Lower leg skin (tissue), 4 donors: Measurements from ENCODE around the gene PKD2L1. TPM values are rescaled to one million over a fixed set of nuclear protein-coding genes. Genes with fewer than 3 reads are reported as not detected.

Source experiments
- DNase-seq, 2 donors: peaks; one replicate each; pipeline ENCODE4 v3.0.0-alpha.2; 2019; ENCODE audit warnings: low spot score in 2 of 2
- H3K4me3 ChIP-seq: fragments of 200-600 bp; sonication (generic); 2 replicates; pipeline ENCODE4 v1.5.1; 2017; ENCODE audit warnings: mild to moderate bottlenecking, low read depth; ENCODE audit not compliant: poor library complexity, severe bottlenecking
- POLR2A ChIP-seq, 2 donors: fragments of 450-650 bp; IDR thresholded peaks; one replicate each; pipeline ENCODE4 v1.6.1; 2016 to 2017; ENCODE audit warnings: antibody characterized with exemption in 2 of 2, mild to moderate bottlenecking in 1 of 2, moderate library complexity in 1 of 2
- WGBS, 2 donors: methylation state at CpG; one replicate each; pipeline ENCODE4 v1.1.5; 2018; 5-methylcytosine and 5-hydroxymethylcytosine counted together
- intact Hi-C: fragments of 100-400 bp; cut with DNase I; formaldehyde crosslinking; loops from one replicate; pipeline ENCODE4 v1.15.0; 2023; ENCODE audit warnings: low total_unique reads
- total RNA-seq, 4 donors: library from RNA; depleted of rRNA; stranded (reverse); fragments of >200 nt; gene quantifications; one replicate each; pipeline ENCODE4 v1.1.0, GENCODE V29; 2016
- TF ChIP-seq, protein P1 (sequence below), 3 donors: fragments of 450-650 bp; IDR thresholded peaks; one replicate each; pipeline ENCODE4 v1.5.1; 2016; ENCODE audit warnings: antibody characterized with exemption in 3 of 3, mild to moderate bottlenecking in 3 of 3, moderate library complexity in 2 of 3

PKD2L1 gene
- total RNA-seq, 4 donors from 2014 or later = not detected

DNA sequence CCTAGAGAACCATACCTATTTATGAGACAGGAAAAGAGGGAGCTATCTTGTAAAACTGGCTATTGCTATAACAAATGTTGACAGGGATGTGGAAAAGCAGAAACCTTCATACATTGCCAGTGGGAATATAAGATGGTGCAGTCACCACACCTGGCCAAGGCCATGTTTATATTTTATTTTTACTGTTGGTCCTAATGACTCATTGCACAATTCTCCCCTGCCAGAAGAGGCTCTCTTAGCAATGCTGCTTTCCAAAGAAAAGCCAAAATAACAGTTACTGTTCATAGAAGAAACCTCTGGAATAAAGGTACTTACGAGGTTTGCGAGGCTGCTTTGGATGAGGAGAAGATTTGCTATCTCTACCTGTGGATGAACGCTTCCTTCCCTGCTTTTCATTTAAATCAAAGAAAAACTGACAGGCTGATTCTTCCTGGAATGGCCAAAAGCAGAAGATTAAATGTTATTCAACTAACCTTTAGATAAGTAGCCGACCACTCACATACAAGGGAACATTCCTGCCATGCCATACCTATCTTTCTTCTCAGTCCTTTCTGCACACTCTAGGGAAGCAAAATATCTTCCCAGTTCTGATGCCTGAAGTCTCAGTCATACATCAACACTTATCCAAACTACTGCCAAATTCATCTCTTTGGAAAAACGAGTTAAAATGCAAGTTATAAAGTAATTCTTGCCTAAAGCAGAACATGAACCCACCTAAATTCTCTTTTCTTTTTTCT lies 84.4 kb downstream of the PKD2L1 start:
- 94 to 96% methylated on average over 5 of the region's 5 CpGs for WGBS, 2 donors
- intact Hi-C loops = no loop called here
- DNase-seq = no peak
- H3K4me3 ChIP-seq = no peak overlapping the region
- TF ChIP-seq, protein P1, sequence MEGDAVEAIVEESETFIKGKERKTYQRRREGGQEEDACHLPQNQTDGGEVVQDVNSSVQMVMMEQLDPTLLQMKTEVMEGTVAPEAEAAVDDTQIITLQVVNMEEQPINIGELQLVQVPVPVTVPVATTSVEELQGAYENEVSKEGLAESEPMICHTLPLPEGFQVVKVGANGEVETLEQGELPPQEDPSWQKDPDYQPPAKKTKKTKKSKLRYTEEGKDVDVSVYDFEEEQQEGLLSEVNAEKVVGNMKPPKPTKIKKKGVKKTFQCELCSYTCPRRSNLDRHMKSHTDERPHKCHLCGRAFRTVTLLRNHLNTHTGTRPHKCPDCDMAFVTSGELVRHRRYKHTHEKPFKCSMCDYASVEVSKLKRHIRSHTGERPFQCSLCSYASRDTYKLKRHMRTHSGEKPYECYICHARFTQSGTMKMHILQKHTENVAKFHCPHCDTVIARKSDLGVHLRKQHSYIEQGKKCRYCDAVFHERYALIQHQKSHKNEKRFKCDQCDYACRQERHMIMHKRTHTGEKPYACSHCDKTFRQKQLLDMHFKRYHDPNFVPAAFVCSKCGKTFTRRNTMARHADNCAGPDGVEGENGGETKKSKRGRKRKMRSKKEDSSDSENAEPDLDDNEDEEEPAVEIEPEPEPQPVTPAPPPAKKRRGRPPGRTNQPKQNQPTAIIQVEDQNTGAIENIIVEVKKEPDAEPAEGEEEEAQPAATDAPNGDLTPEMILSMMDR (IDR thresholded peaks at IDR 0.05) = no peak
- TF ChIP-seq POLR2A (IDR thresholded peaks at IDR 0.05) = no peak

DNA sequence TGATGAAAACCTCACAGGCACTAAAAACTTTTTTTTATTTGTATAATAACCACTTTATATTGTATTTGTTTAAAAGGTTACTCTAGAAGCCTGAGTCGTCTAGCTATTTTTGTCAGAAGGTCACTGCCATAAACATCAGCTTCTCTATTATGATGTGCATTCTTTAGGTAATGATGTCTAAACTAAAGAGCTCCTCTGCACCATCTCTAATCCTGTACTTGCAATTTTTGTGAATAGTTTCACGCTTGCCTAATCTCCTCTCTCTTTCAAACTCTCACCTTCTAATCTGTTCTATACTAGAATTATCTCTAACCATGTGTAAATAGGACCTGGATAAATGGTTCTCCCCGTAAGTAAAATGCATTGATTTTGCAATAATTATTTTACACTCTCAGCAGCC lies 90.2 kb downstream of the PKD2L1 start:
- TF ChIP-seq, protein P1 (IDR thresholded peaks at IDR 0.05) = no peak
- TF ChIP-seq POLR2A (IDR thresholded peaks at IDR 0.05) = no peak
- intact Hi-C loops = no loop called here
- no peak for DNase-seq
- H3K4me3 ChIP-seq = no peak overlapping the region
- WGBS, 2 donors = 92 to 94% methylated on average over 3 of the region's 3 CpGs

DNA sequence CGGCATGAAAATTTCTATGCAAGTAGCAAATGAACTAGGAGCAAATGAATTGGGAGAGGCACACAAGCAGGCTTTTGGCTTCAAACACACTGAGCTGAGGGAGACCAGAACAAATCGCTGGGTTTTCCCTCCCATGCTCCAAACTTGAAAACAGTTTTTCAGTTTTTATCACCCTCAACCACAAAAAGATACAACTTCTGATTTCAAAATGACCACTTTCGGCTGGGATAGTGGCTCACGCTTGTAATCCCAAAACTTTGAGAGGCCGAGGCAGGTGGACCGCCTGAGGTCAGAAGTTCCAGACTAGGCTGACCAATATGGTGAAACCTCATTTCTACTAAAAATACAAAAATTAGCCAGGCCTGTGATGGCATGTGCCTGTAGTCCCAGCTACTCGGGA lies 91.6 kb downstream of the PKD2L1 start:
- WGBS, 2 donors = 93 to 94% methylated on average over 7 of the region's 7 CpGs
- intact Hi-C loops = no loop called here

More for the DNA sequence above, 91.6 kb downstream of the PKD2L1 start:
- TF ChIP-seq POLR2A (IDR thresholded peaks at IDR 0.05) = no peak
- H3K4me3 ChIP-seq = no peak overlapping the region
- DNase-seq = no peak

Other genes with a start within 250 kb of the PKD2L1 start
- not detected for gene CPN1, start 248.4 kb downstream of the PKD2L1 start, total RNA-seq
- gene ERLIN1, start 144.2 kb downstream of the PKD2L1 start, total RNA-seq = 10 to 100 TPM; 23.0 to 36.9 (median 35.1) TPM
- 10 to 100 TPM; 12.5 to 16.0 (median 13.7) TPM for gene CHUK, start 100.6 kb downstream of the PKD2L1 start, total RNA-seq
- gene CWF19L1, start 62.6 kb downstream of the PKD2L1 start, total RNA-seq = 10 to 100 TPM; 11.9 to 30.5 (median 18.0) TPM
- gene BLOC1S2, start 43.5 kb downstream of the PKD2L1 start, total RNA-seq = 10 to 100 TPM; 33.4 to 51.1 (median 38.0) TPM
- 10 to 100 TPM; 23.8 to 56.7 (median 32.3) TPM for gene SCD, start 17.0 kb upstream of the PKD2L1 start, total RNA-seq
- gene WNT8B, start 132.8 kb upstream of the PKD2L1 start, total RNA-seq = under 1 TPM in 1 of 4 donors, not detected in 3; 0.42 TPM
- gene SEC31B, start 189.6 kb upstream of the PKD2L1 start, total RNA-seq = 10 to 100 TPM in 1 of 4 donors, 1 to 10 TPM in 3; 2.6 to 11.3 (median 5.8) TPM
- gene NDUFB8, start 199.6 kb upstream of the PKD2L1 start, total RNA-seq = 100 to 1,000 TPM; 128 to 211 (median 177) TPM
- 10 to 100 TPM; 11.9 to 21.0 (median 15.6) TPM for gene HIF1AN, start 205.7 kb upstream of the PKD2L1 start, total RNA-seq